IPS DF 4.7 (cell line): ENCODE data around the gene EBF3.

Experiments
- DNase-seq: peaks from one replicate; pipeline ENCODE4 v3.0.0-alpha.2; 2013; ENCODE audit warnings: low spot score; ENCODE audit errors: extremely low read depth

The EBF3 gene

GRCh38 chr10:129892548-129893052 is 71.5 kb downstream of the EBF3 start:
- no peak for DNase-seq

DNA sequence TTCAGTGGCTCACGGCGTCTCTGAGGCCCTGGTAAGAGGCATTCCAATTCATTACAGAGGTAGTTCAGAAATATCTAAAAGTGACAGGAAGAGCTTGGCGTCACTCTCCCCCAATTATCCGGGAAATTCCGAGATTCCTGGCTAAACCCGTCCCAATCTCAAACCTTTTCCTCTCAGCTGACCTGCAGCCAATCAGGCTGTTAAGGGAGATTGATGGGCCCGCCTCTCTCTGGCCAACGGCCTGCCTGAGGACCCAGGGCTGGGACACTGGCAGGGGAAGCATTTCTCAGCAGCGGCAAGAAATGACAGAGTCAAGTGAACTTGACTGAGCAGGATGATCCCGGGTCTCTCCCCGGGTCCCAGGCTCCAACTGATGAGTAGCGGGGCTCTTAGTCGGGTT is 72.3 kb downstream of the EBF3 start:
- no peak for DNase-seq

DNA sequence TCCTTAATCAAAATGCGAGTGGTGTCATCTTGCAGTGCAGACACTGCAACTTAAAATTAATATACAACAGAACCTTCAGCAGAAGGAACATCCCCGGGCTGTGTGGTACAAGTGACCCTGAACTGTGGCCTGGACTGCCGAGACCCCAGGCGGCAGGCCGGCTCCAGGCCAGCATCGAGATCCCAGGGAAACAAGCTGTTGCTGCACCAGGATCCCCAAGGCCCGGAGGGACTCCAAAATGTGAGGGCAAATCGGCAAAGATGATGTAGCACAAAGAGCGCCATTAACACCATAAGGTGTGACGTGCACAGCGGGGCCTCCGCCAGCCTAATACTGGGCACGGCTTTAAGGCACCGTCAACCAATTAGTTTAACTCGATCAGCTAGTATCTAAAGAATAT is 73.9 kb downstream of the EBF3 start:
- DNase-seq: no peak

DNA sequence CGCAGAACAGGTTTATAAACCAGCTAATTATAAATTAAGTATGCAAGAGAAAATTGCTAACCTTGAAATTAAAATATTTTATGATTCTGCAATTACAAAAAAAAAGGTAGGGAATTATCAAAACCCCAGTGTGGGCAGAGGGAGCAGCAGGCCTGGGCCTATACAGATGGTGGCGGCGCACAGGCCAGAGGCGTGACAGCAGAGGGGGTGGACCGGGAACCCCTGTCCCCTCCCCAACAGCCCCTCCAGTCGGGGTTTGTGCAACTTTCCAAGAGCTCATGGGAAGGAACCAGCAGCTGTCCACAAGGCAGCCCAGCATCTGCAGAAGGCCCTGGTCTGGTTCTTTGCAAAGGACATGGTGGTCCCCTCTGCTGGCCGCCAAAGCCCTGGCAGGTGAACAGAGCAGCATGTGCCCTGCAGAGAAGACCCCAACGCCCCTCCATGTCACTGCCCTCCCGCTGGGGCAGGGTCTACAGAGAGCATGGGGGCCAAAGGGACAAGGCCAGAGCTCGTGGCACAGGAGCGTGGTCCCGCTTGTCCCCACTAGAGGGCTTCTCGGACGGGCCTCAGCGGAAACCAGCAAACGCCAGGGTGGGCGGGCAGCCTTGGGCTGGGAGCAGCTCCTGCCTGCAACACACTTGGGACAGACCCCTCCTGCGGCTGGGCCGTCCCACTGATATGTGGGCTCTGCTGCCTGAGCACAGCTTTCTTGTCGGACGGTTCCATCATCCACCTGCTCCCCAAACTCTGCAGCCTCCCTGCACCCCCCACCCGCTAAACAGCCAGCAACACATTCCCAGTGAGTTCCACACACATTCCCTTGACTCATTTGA is 75.1 kb downstream of the EBF3 start:
- peak; percentile 46 for DNase-seq

DNA sequence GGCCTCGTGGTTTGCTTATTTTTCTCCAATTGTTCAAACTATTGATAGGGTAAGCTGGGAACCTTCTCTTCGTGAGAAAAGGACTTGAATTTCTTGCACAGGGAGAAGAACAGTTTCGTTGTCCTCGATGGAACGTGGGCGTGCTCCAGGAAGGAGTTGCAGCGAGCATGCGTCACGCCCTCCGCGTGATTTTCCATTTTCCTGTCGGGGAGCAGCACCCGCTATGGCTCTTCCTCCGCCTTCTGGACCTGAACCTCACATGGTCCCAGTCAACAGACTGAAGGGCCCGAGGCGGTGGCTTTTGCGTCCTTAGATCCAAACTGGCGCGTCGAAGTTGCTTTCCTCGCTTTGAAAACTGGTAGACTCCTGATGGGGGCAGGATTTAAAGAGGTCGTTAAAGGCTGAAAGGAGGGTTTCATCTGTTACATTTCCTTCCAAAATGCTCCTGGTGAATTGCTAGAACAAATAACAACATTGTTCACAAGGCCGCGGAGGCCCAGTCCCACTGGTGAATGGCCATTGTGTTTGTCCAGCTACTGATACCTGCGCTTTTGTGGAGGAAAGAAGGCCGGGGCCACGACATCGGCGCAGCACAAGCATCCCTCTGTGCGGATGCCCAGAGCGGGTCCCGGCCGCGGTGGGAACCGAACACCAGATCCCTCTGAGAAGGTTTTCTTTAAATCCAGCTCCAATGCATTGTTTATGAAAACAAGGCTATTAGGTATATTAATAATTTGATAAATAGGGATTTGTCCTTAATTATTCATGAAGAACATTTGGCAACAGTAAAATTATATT is 75.9 kb downstream of the EBF3 start:
- DNase-seq: no peak

GRCh38 chr10:129887381-129887905 is 76.6 kb downstream of the EBF3 start:
- no peak for DNase-seq

- DNase-seq: no peak
Measured at GRCh38 chr10:129886263-129886662, 77.8 kb downstream of the EBF3 start.

- no peak for DNase-seq
Measured at GRCh38 chr10:129885526-129885925, 78.5 kb downstream of the EBF3 start.

- no peak for DNase-seq
Measured at GRCh38 chr10:129884398-129885078, 79.5 kb downstream of the EBF3 start.

GRCh38 chr10:129883626-129884397 is 80.3 kb downstream of the EBF3 start:
- DNase-seq: no peak

DNA sequence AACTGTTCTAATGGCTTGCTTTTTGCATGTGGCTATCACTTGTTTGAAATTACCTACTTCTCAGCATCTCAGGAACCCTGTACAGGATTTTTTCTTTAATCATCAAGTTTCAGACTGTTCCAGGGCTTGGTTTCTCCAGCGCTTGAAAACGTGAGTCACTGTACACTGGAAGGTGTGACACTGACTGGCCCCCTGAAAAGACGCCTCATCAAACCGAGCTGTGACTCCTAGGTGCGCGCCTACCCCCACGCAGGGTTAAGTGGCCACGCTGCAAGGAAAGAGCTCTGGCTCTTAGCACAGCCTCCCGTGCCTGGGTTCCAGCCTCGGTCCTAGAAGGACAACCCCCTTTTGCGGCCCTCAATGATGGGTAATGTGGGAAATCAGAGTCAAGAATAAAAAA is 81.0 kb downstream of the EBF3 start:
- DNase-seq: no peak

- DNase-seq: no peak
Measured at GRCh38 chr10:129882291-129883010, 81.6 kb downstream of the EBF3 start.

DNA sequence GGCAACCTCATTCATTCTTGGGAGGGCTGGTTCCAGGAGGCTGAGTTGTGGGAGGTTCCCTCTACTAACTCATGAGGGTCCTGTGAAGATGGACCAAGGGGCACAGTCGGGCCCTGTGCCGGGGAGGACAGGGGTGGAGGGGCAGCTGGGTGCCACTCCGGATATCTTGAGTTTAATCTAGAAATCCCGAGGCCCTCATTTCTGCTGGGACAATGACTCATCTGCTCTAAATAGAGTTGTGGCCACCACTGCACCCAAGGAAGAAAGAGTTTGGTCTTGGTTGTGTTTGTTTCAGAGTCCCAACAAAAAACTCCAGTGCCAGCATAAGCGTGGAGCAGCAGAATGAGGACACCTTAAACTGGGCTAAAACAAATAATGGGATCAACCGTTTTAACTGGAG is 82.4 kb downstream of the EBF3 start:
- DNase-seq: no peak

DNA sequence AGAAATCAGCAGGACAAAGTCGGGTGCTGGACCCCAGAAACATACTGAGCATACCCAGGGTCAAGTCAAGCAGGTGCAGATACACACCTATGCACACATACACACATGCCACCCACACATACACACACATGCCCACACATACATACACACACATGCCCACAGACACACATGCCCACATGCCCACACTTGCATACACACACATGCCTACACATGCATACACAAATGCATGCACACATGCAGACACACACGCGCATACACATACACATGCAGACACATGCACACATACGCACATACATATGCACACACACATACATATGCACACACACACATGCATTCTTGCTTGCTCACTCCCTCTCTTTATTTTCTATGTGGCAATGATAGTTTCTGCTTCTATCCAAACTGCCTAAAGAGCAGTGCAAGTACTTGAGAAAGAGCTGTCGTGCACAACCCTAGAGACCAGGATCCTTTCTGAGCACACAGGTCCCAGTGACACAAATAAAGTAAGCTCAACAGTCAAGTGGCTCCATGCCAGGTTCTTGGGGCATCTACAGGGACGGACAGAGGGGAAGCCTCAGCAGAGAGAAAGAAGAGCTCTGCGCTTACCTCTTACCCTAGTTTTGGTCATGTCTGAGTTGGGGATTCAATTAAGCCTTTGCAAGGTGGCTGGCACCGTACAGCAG is 83.7 kb downstream of the EBF3 start:
- no peak for DNase-seq

DNA sequence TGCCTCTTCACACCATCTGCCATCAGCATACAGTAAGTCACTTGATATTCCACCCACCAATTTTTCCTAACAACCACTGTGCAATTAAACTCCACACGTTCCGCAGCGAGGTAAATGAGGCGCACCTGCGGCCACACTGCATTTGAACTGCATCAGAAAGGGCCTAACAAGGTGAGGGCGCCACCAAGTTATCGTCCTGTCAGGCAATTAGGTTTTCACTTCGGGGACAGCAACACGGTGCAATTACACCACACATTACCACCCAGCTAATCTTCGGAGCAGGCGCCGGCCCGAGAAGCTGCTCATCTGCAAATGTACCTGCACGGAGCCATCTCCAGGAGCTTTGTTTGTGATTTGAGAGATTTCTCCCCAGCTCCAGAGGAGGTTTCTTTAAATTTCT is 84.4 kb downstream of the EBF3 start:
- no peak for DNase-seq

GRCh38 chr10:129878835-129879234 is 85.2 kb downstream of the EBF3 start:
- no peak for DNase-seq

- no peak for DNase-seq
Measured at GRCh38 chr10:129877773-129878371, 86.2 kb downstream of the EBF3 start.

DNA sequence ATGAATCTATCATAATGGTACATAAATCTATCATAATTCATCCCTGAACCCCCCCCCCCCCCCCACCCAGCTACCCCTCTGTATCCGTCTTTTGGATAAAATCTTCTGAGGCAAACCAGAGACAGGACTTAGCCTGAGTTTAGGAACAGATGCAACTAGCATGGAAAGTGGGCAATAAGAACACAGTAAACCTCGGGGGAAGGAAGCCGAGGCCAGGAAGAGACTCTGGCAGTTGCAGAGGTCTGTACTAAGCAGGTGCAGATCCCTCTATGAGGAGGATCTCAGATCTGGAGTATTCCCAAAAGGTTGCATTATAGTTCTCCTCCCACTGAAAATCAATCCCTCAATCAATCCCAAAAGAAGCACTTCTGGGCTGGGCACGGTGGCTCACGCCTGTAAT is 87.2 kb downstream of the EBF3 start:
- no peak for DNase-seq

DNA sequence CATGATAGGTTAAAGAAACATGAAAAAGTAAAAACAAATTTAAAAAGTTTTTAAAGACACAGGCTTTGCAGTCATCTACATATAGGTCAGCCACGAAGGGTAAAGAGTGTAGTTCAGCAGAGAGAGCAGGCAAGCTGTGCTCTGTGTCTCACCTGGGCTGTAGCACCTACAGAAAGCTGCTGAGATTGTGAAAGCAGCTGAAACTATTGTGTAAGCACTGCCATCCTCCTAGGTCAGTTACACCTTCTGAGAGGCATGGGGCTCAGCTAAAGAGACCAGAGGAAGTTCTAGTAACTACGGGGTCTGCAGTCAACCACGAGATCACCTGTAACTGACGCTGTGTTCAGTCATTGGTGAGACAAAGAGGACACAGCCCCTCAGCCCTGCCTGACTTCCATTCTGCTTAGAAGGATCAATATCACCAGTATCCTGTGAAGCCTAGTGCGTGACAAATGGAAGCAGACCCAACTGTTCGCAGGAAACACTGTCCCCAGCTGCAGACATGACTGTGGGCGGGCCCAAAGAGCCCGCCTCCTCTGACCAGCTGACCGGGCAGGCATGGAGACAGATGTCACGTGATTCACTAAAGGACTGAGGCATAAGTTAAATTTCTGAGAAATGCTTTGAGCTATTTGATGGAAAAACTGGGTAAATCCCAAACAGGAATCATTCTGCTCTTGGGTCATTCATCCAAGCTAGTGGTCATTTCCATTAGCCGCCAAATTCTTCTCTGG is 87.9 kb downstream of the EBF3 start:
- DNase-seq: no peak
